Measurements from ENCODE around the gene MRGPRD.

DNA sequence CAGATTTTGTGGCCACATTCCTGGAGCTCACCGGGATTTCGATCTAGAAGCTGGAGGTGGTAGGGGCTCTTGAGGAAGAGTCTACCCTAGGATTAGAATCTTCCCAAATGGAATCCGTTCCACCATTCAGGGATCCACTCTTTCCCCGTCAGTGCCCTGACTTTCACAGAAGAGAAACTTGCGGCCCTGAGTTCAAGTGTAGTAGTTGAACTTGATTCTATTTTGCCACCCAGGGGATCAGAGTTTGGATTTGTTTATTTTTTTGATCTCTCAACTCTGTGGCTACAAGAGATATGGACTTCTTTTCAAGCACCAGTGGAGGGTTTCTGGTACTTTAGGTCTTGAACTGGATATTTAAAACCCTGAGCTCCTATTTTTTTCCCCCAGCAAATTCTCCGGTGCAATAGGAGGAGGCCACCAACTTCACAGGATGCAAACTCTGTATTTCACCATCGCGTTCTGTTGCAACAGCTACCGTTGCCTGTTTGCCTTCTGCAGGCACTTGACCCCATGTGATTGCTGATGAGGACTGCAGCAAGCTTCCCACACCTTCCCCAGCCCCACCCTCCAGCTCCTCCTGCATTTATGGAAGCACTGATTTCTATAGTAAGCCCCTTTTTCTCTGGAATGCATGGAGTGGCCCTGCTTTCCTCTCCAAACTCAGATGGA is 47.1 kb upstream of the MRGPRD start:
- TF ChIP-seq, protein P1, sequence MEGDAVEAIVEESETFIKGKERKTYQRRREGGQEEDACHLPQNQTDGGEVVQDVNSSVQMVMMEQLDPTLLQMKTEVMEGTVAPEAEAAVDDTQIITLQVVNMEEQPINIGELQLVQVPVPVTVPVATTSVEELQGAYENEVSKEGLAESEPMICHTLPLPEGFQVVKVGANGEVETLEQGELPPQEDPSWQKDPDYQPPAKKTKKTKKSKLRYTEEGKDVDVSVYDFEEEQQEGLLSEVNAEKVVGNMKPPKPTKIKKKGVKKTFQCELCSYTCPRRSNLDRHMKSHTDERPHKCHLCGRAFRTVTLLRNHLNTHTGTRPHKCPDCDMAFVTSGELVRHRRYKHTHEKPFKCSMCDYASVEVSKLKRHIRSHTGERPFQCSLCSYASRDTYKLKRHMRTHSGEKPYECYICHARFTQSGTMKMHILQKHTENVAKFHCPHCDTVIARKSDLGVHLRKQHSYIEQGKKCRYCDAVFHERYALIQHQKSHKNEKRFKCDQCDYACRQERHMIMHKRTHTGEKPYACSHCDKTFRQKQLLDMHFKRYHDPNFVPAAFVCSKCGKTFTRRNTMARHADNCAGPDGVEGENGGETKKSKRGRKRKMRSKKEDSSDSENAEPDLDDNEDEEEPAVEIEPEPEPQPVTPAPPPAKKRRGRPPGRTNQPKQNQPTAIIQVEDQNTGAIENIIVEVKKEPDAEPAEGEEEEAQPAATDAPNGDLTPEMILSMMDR (IDR thresholded peaks at IDR 0.05; ENCODE audit: low read depth, low read length), result no peak
- TF ChIP-seq POLR2A (IDR thresholded peaks at IDR 0.05; ENCODE audit: extremely low read depth, insufficient read length) (no peak), MYC (IDR thresholded peaks at IDR 0.05; ENCODE audit: low read depth, low read length) (peak; percentile 91)
- TF ChIP-seq, protein P2, sequence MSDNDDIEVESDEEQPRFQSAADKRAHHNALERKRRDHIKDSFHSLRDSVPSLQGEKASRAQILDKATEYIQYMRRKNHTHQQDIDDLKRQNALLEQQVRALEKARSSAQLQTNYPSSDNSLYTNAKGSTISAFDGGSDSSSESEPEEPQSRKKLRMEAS (IDR thresholded peaks at IDR 0.05; ENCODE audit: low read depth, low read length), result peak; percentile 81
